H1 (cell line): Measurements from ENCODE around the gene ZIC1. TPM values are rescaled to one million over a fixed set of nuclear protein-coding genes. Genes with fewer than 3 reads are reported as not detected.

Source experiments
- CTCF ChIA-PET: fragments of 300-600 bp; sonication (Branson Sonifier 250); formaldehyde crosslinking; loops from one replicate; lab custom pipeline; 2021; ENCODE audit not compliant: partially characterized antibody; lab: Charles Lee
- POLR2A ChIA-PET: fragments of 300-600 bp; sonication (Branson Sonifier 250); formaldehyde crosslinking; loops from one replicate; lab custom pipeline; 2021; ENCODE audit warnings: inconsistent platforms; ENCODE audit not compliant: partially characterized antibody; lab: Charles Lee
- DNase-seq, 2 experiments: peaks; one replicate each; pipeline versions ENCODE4 v3.0.0 to v3.0.0-alpha.2; 2010 to 2022; ENCODE audit warnings: low spot score in 2 of 2, low read depth in 1 of 2, mixed read lengths in 1 of 2
- FAIRE-seq: peaks from 2 replicates; lab custom pipeline; 2011; peaks lifted over from hg19 to GRCh38; lab: Jason Lieb, UNC
- H2AFZ ChIP-seq: 2 replicates; pipeline ENCODE4 v1.8.1; 2012; ENCODE audit warnings: low read length, inconsistent platforms
- H2AK5ac ChIP-seq: 2 replicates; pipeline ENCODE4 v1.6.1; 2013; ENCODE audit warnings: low read depth, low read length
- H2BK120ac ChIP-seq: replicated peaks from 2 replicates; pipeline ENCODE3; 2013; ENCODE audit warnings: low read depth, low read length, inconsistent platforms
- H2BK12ac ChIP-seq: 2 replicates; pipeline ENCODE4 v1.6.1; 2013; ENCODE audit warnings: low read depth, low read length
- H2BK15ac ChIP-seq: 2 replicates; pipeline ENCODE4 v1.6.1; 2013; ENCODE audit warnings: low read length
- H2BK20ac ChIP-seq: 2 replicates; pipeline ENCODE4 v1.6.1; 2013; ENCODE audit warnings: low read length
- H2BK5ac ChIP-seq: 2 replicates; pipeline ENCODE4 v1.6.1; 2013; ENCODE audit warnings: low read depth, low read length
- H3K14ac ChIP-seq: 2 replicates; pipeline ENCODE4 v1.6.1; 2013; ENCODE audit warnings: inconsistent platforms; ENCODE audit not compliant: insufficient read length
- H3K18ac ChIP-seq: 2 replicates; pipeline ENCODE4 v1.6.1; 2013; ENCODE audit warnings: low read length; ENCODE audit errors: extremely low read depth
- H3K23ac ChIP-seq: 2 replicates; pipeline ENCODE4 v1.6.1; 2013; ENCODE audit warnings: inconsistent platforms; ENCODE audit not compliant: insufficient read length
- H3K23me2 ChIP-seq: 2 replicates; pipeline ENCODE4 v1.6.1; 2013; ENCODE audit warnings: low read depth, low read length
- H3K27ac ChIP-seq: 2 replicates; pipeline ENCODE4 v1.6.1; 2011; ENCODE audit warnings: low read depth, low read length, inconsistent platforms
- H3K27me3 ChIP-seq, 4 experiments: replicated peaks in 1 of 4; 1 replicate in 1 of 4; 2 replicates in 3 of 4; pipeline versions ENCODE4 v1.6.1 to v1.8.1; 2011 to 2013; ENCODE audit warnings: low read length in 3 of 4, mild to moderate bottlenecking in 3 of 4, inconsistent platforms in 2 of 4, mixed read lengths in 2 of 4, moderate library complexity in 1 of 4; ENCODE audit not compliant: control insufficient read depth in 3 of 4, insufficient read depth in 3 of 4; ENCODE audit errors: extremely low read depth in 1 of 4
- H3K36me3 ChIP-seq, 4 experiments: 2 replicates each; pipeline versions ENCODE4 v1.6.1 to v1.8.1; 2011 to 2013; ENCODE audit warnings: mild to moderate bottlenecking in 4 of 4, low read length in 3 of 4, moderate library complexity in 2 of 4, control low read depth in 1 of 4, inconsistent platforms in 1 of 4; ENCODE audit not compliant: insufficient read depth in 4 of 4, control insufficient read depth in 2 of 4
- H3K4ac ChIP-seq: replicated peaks from 2 replicates; pipeline ENCODE3; 2013; ENCODE audit warnings: low read length, low read depth, mixed read lengths, inconsistent platforms; ENCODE audit not compliant: insufficient read length
- H3K4me1 ChIP-seq, 4 experiments: replicated peaks in 1 of 4; 1 replicate in 1 of 4; 2 replicates in 3 of 4; pipeline versions ENCODE4 v1.6.1 to v1.8.1; 2011 to 2013; ENCODE audit warnings: low read length in 3 of 4, inconsistent platforms in 2 of 4, mixed read lengths in 1 of 4; ENCODE audit not compliant: insufficient read depth in 4 of 4, control insufficient read depth in 3 of 4
- H3K4me2 ChIP-seq, 2 experiments: 2 replicates each; pipeline versions ENCODE4 v1.6.1 to v1.8.1; 2011 to 2013; ENCODE audit warnings: low read depth in 2 of 2, low read length in 2 of 2, control low read depth in 1 of 2, inconsistent platforms in 1 of 2, mild to moderate bottlenecking in 1 of 2; ENCODE audit not compliant: insufficient read depth in 1 of 2
- H3K4me3 ChIP-seq, 4 experiments: fragments of 200-600, 300-600 bp in 1 of 4; sonication (generic), shearing (Covaris generic), sonication (Bioruptor Twin) in 1 of 4; 2 replicates each; pipeline versions ENCODE4 v1.5.1 to v1.8.1; 2011 to 2016; ENCODE audit warnings: low read length in 4 of 4, low read depth in 3 of 4, control low read depth in 2 of 4, inconsistent platforms in 2 of 4, mild to moderate bottlenecking in 2 of 4, mixed read lengths in 1 of 4, moderate library complexity in 1 of 4; ENCODE audit not compliant: insufficient read depth in 2 of 4; ENCODE audit errors: extremely low read depth in 1 of 4
- H3K56ac ChIP-seq: replicated peaks from 2 replicates; pipeline ENCODE3; 2013; ENCODE audit warnings: low read depth, mild to moderate bottlenecking, mixed read lengths, low read length, inconsistent platforms; ENCODE audit not compliant: insufficient read length
- H3K79me1 ChIP-seq: 2 replicates; pipeline ENCODE4 v1.6.1; 2013; ENCODE audit warnings: low read depth, low read length, control low read depth
- H3K79me2 ChIP-seq, 2 experiments: 2 replicates each; pipeline versions ENCODE4 v1.6.1 to v1.8.1; 2012 to 2013; ENCODE audit warnings: low read length in 2 of 2, mild to moderate bottlenecking in 2 of 2, inconsistent platforms in 1 of 2; ENCODE audit not compliant: insufficient read depth in 2 of 2, control insufficient read depth in 1 of 2
- H3K9ac ChIP-seq, 4 experiments: replicated peaks in 1 of 4; 1 replicate in 1 of 4; 2 replicates in 3 of 4; pipeline versions ENCODE4 v1.6.1 to v1.8.1; 2011 to 2013; ENCODE audit warnings: low read depth in 3 of 4, low read length in 3 of 4, control low read depth in 2 of 4, mild to moderate bottlenecking in 2 of 4, moderate library complexity in 2 of 4, inconsistent platforms in 1 of 4; ENCODE audit errors: extremely low read depth in 1 of 4
- H3K9me3 ChIP-seq, 2 experiments: 2 replicates each; pipeline versions ENCODE4 v1.6.1 to v1.8.1; 2012 to 2013; ENCODE audit warnings: mild to moderate bottlenecking in 2 of 2, moderate library complexity in 2 of 2, control low read depth in 1 of 2, inconsistent platforms in 1 of 2, low read depth in 1 of 2, low read length in 1 of 2, mixed read lengths in 1 of 2; ENCODE audit not compliant: insufficient read depth in 2 of 2
- H4K20me1 ChIP-seq, 2 experiments: replicated peaks in 1 of 2; 2 replicates each; pipeline versions ENCODE3 to v1.8.1; 2011 to 2013; ENCODE audit warnings: inconsistent platforms in 2 of 2, low read length in 2 of 2, mild to moderate bottlenecking in 1 of 2; ENCODE audit not compliant: insufficient read depth in 2 of 2, control insufficient read depth in 1 of 2
- H4K5ac ChIP-seq: 2 replicates; pipeline ENCODE4 v1.6.1; 2013; ENCODE audit warnings: low read length, low read depth, mixed read lengths, inconsistent platforms; ENCODE audit not compliant: insufficient read length
- H4K8ac ChIP-seq: 2 replicates; pipeline ENCODE4 v1.8.0; 2013; ENCODE audit warnings: mild to moderate bottlenecking, moderate library complexity, low read length, inconsistent platforms; ENCODE audit not compliant: insufficient read depth; ENCODE audit errors: extremely low read depth
- H4K91ac ChIP-seq: replicated peaks from 2 replicates; pipeline ENCODE3; 2013; ENCODE audit warnings: low read length, mixed read lengths, inconsistent platforms; ENCODE audit not compliant: insufficient read length
- CBX8 ChIP-seq: fragments of 300-800, 300-1000 bp; sonication (generic); IDR thresholded peaks from 2 replicates; pipeline ENCODE4 v1.7.1; 2016; ENCODE audit warnings: low read depth, low read length, borderline replicate concordance
- EZH2 ChIP-seq: fragments of 200-600 bp; sonication (generic); IDR thresholded peaks from 2 replicates; pipeline ENCODE4 v1.7.1; 2012; ENCODE audit warnings: low read depth, mild to moderate bottlenecking, moderate library complexity, low read length, inconsistent platforms; ENCODE audit not compliant: severe bottlenecking
- KDM1A ChIP-seq: fragments of 200-600, 300-600 bp; sonication (generic); IDR thresholded peaks from 2 replicates; pipeline ENCODE4 v1.7.1; 2016; ENCODE audit warnings: mild to moderate bottlenecking, low read length, borderline replicate concordance
- KDM4A ChIP-seq: IDR thresholded peaks from one replicate; pipeline ENCODE4 v1.7.1; 2012; ENCODE audit warnings: low read depth, mild to moderate bottlenecking, moderate library complexity, low read length, inconsistent platforms; ENCODE audit not compliant: severe bottlenecking
- RFX5 ChIP-seq: IDR thresholded peaks from 2 replicates; pipeline ENCODE4 v1.6.1; 2011; ENCODE audit warnings: low read depth, low read length, improper control_type of control experiment, borderline replicate concordance
- SIRT6 ChIP-seq: IDR thresholded peaks from one replicate; pipeline ENCODE4 v1.7.1; 2012; ENCODE audit warnings: low read length, inconsistent platforms
- SP2 ChIP-seq: IDR thresholded peaks from 2 replicates; pipeline ENCODE4 v1.6.1; 2012; ENCODE audit warnings: mild to moderate bottlenecking, low read length, inconsistent platforms
- SUZ12 ChIP-seq: fragments of 200-600 bp; sonication (generic); IDR thresholded peaks from 2 replicates; pipeline ENCODE4 v1.6.1; 2012; ENCODE audit warnings: mild to moderate bottlenecking, inconsistent platforms, low read length, moderate library complexity, mixed read lengths
- TCF12 ChIP-seq: IDR thresholded peaks from 2 replicates; pipeline ENCODE4 v1.6.1; 2011; ENCODE audit warnings: low read depth, mild to moderate bottlenecking, low read length
- USF2 ChIP-seq: IDR thresholded peaks from 2 replicates; pipeline ENCODE4 v1.6.1; 2011; ENCODE audit warnings: low read length, improper control_type of control experiment
- WGBS, 2 experiments: shearing (Covaris generic) in 1 of 2; methylation state at CpG; one replicate each; pipeline versions ENCODE4 v1.1.6 to v1.1.7; 2013 to 2015; ENCODE audit warnings: low lambda C conversion rate in 2 of 2, mixed read lengths in 2 of 2, inconsistent platforms in 1 of 2, low coverage in 1 of 2, missing lambda C conversion rate in 1 of 2; ENCODE audit not compliant: insufficient replicate concordance in 2 of 2, insufficient coverage in 1 of 2, insufficient read length in 1 of 2; ENCODE audit errors: extremely low coverage in 1 of 2, missing lambda C conversion rate in 1 of 2; 5-methylcytosine and 5-hydroxymethylcytosine counted together
- polyA plus RNA-seq, 7 experiments: library from polyadenylated mRNA; depleted of rRNA in 3 of 7; stranded (reverse) in 5 of 7; unstranded in 2 of 7; fragments of >200 nt in 5 of 7; fragments of 200-250 nt in 2 of 7; gene quantifications; 1 replicate in 5 of 7; 2 replicates in 1 of 7; 4 replicates in 1 of 7; pipeline versions ENCODE4 v1.2.1 to v1.2.3, GENCODE V29; 2011 to 2013; ENCODE audit warnings: missing spikeins in 2 of 7, mixed read lengths in 2 of 7
- total RNA-seq: library from RNA; stranded (reverse); fragmentation: NEBNext Ultra II Directional; extraction: Animal tissue kit (Norgen Biotek cat#: 25700); gene quantifications from 2 replicates; pipeline ENCODE4 v1.2.1, GENCODE V29; 2021

Gene ZIC1
- total and polyA plus RNA-seq, 2 of the 8 experiments (the other 6 are each of a cell fraction or from before 2014, with no cell fraction given), result 0.80 to 2.2 TPM

GRCh38 chr3:147368561-147369221 lies 40.5 kb upstream of the ZIC1 start:
- H3K27ac ChIP-seq, result no peak overlapping the region
- H3K18ac ChIP-seq, result no peak overlapping the region
- 8% methylated on average over 16 of the region's 16 CpGs; no CpG with 5 or more reads in 1 of the 2 experiments for WGBS, 2 experiments
- no peak overlapping the region for H2BK15ac ChIP-seq
- H3K79me1 ChIP-seq, result no peaks in the 10 kb centered on the region
- H4K5ac ChIP-seq, result no peak overlapping the region
- H2BK12ac ChIP-seq, result no peak overlapping the region; the same call in 1 of the 2 replicates
- no peak overlapping the region for H3K9ac ChIP-seq
- no peak overlapping the region for H2AFZ ChIP-seq
- no peak overlapping the region for H4K91ac ChIP-seq
- peaks cover 3% of the 10 kb centered on the region; the same call in 1 of the 2 replicates for H3K23me2 ChIP-seq
- H3K4me1 ChIP-seq, result peaks cover 4 to 17% (median 16%) of the 10 kb centered on the region in 4 experiments
- peaks cover 0 to 2% of the 10 kb centered on the region in 2 experiments for H4K20me1 ChIP-seq
- H3K79me2 ChIP-seq, result no peaks in the 10 kb centered on the region
- H3K56ac ChIP-seq, result no peak overlapping the region
- H3K14ac ChIP-seq, result no peak overlapping the region
- H3K23ac ChIP-seq, result no peak overlapping the region
- ChIA-PET POLR2A (interaction anchor here (1.0 to 1.9 kb wide), 3 partner anchors 10 to 44 kb away, joined by 3 to 8 read pairs (median 4); no protein-coding TSS in a partner anchor), CTCF (interaction anchor here (0.6 to 11.9 kb wide), 12 partner anchors 9 to 593 kb away, joined by 3 to 162 read pairs (median 4); no protein-coding TSS in a partner anchor)
- H3K27me3 ChIP-seq, result peaks cover 64 to 91% (median 85%) of the 10 kb centered on the region in 4 experiments
- no peak overlapping the region for H4K8ac ChIP-seq
- H2BK20ac ChIP-seq, result no peak overlapping the region
- no peak overlapping the region for H2BK120ac ChIP-seq
- no peak overlapping the region for H3K4ac ChIP-seq
- no peak overlapping the region for H2BK5ac ChIP-seq
- DNase-seq (no peak), FAIRE-seq (no peak)
- no peak overlapping the region for H2AK5ac ChIP-seq
- H3K9me3 ChIP-seq, result no peaks in the 10 kb centered on the region
- peak overlapping the region in 1 of 2 experiments; percentile 63; a peak in 2 of 4 replicates for H3K4me2 ChIP-seq
- no peaks in the 10 kb centered on the region for H3K36me3 ChIP-seq
- peak overlapping the region in 1 of 4 experiments; percentile 22; a peak in 1 of 8 replicates for H3K4me3 ChIP-seq
- TF ChIP-seq SUZ12 (peak; percentile 71; the same call in 1 of the 2 replicates), KDM4A (no peak), SIRT6 (no peak), RFX5 (no peak), SP2 (no peak), CBX8 (0 out of 2 replicates have a peak, but pooled peaks have one; percentile 75), USF2 (no peak), EZH2 (peak; percentile 64), TCF12 (no peak), KDM1A (no peak)
